ENCODE data around the gene ERFE.

- TF ChIP-seq CTCF (IDR thresholded peaks at IDR 0.05; ENCODE audit: poor library complexity, severe bottlenecking), result no peak
- no peak for TF ChIP-seq POLR2AphosphoS5 (IDR thresholded peaks at IDR 0.05)
- TF ChIP-seq RAD21 (conservative IDR thresholded peaks at IDR 0.05), result no peak
- no peak for TF ChIP-seq REST (IDR thresholded peaks at IDR 0.05; ENCODE audit: borderline replicate concordance)
- TF ChIP-seq SMC3 (conservative IDR thresholded peaks at IDR 0.05; ENCODE audit: poor library complexity), result no peak
- no peak for TF ChIP-seq MXI1 (conservative IDR thresholded peaks at IDR 0.05; ENCODE audit: poor library complexity, severe bottlenecking)
These were observed 15.4 kb upstream of the ERFE start for GRCh38 chr2:238143239-238143951.

Data from neural cell (in vitro differentiated cells).